ENCODE data around the gene LRRC28. TPM values are rescaled to one million over a fixed set of nuclear protein-coding genes. Genes with fewer than 3 reads are reported as not detected.

LRRC28 gene
- total RNA-seq, 3 donors from 2014 or later (not counting 1 experiment from before 2014, with no cell fraction given), result 18.2 to 20.9 (median 18.7) TPM

- Histone ChIP-seq H3K27me3 (ENCODE audit: control insufficient read depth, insufficient read depth, low read length) (no peaks in the 10 kb centered on the region), H3K9me3 (ENCODE audit: control insufficient read depth, insufficient read depth, low read length) (no peaks in the 10 kb centered on the region), H3K4me3 (ENCODE audit: low read length) (no peak overlapping the region), H3K36me3 (ENCODE audit: control insufficient read depth, insufficient read depth, low read length) (peaks cover 2% of the 10 kb centered on the region), H3K27ac (ENCODE audit: low read length) (no peak overlapping the region), H3K4me1 (ENCODE audit: control insufficient read depth, insufficient read depth, low read length) (no peaks in the 10 kb centered on the region)
- no peaks in the 10 kb centered on the region for H3K36me3 Mint-ChIP-seq
- H3K27ac Mint-ChIP-seq, result no peak overlapping the region
- intact Hi-C loops (cut with micrococcal nuclease), result no loop called here
- H3K27me3 Mint-ChIP-seq (ENCODE audit: low read depth in 2 of 2), result no peaks in the 10 kb centered on the region
- DNase-seq, result no peak
- H3K9me3 Mint-ChIP-seq, result no peaks in the 10 kb centered on the region
- H3K4me3 Mint-ChIP-seq, result no peak overlapping the region
- ATAC-seq, result no peak
- TF ChIP-seq CTCF (IDR thresholded peaks at IDR 0.05), result no peak
- WGBS (ENCODE audit: insufficient coverage), result 91% methylated on average over 1 of the region's 1 CpG
- H3K4me1 Mint-ChIP-seq, result no peaks in the 10 kb centered on the region
These were observed 85.5 kb downstream of the LRRC28 start for GRCh38 chr15:99336794-99337193.

- Histone ChIP-seq H3K4me3 (ENCODE audit: low read length) (no peak overlapping the region), H3K9me3 (ENCODE audit: control insufficient read depth, insufficient read depth, low read length) (no peaks in the 10 kb centered on the region), H3K4me1 (ENCODE audit: control insufficient read depth, insufficient read depth, low read length) (no peaks in the 10 kb centered on the region), H3K36me3 (ENCODE audit: control insufficient read depth, insufficient read depth, low read length) (peaks cover 4% of the 10 kb centered on the region), H3K27ac (ENCODE audit: low read length) (no peak overlapping the region), H3K27me3 (ENCODE audit: control insufficient read depth, insufficient read depth, low read length) (no peaks in the 10 kb centered on the region)
- Mint-ChIP-seq H3K4me1 (no peaks in the 10 kb centered on the region), H3K27me3 (ENCODE audit: low read depth in 2 of 2) (no peaks in the 10 kb centered on the region), H3K4me3 (no peak overlapping the region), H3K27ac (no peak overlapping the region), H3K36me3 (no peaks in the 10 kb centered on the region), H3K9me3 (no peaks in the 10 kb centered on the region)
- DNase-seq, result no peak
- WGBS (ENCODE audit: insufficient coverage), result 93% methylated on average over 2 of the region's 3 CpGs
- intact Hi-C loops (cut with micrococcal nuclease), result no loop called here
- TF ChIP-seq CTCF (IDR thresholded peaks at IDR 0.05), result no peak
- ATAC-seq, result no peak
These were observed 89.1 kb downstream of the LRRC28 start for GRCh38 chr15:99340347-99340746.

GRCh38 chr15:99341786-99342185, 90.5 kb downstream of the LRRC28 start:
- peaks cover 4% of the 10 kb centered on the region for H3K36me3 ChIP-seq (ENCODE audit: control insufficient read depth, insufficient read depth, low read length)
- intact Hi-C loops (cut with micrococcal nuclease), result no loop called here
- ATAC-seq (no peak), DNase-seq (no peak)
- Mint-ChIP-seq H3K36me3 (no peaks in the 10 kb centered on the region), H3K27me3 (ENCODE audit: low read depth in 2 of 2) (no peaks in the 10 kb centered on the region), H3K9me3 (no peaks in the 10 kb centered on the region), H3K4me3 (no peak overlapping the region), H3K4me1 (no peaks in the 10 kb centered on the region), H3K27ac (no peak overlapping the region)
- no peak overlapping the region for H3K4me3 ChIP-seq (ENCODE audit: low read length)
- H3K27ac ChIP-seq (ENCODE audit: low read length), result no peak overlapping the region
- no peaks in the 10 kb centered on the region for H3K4me1 ChIP-seq (ENCODE audit: control insufficient read depth, insufficient read depth, low read length)
- H3K9me3 ChIP-seq (ENCODE audit: control insufficient read depth, insufficient read depth, low read length), result no peaks in the 10 kb centered on the region
- no peaks in the 10 kb centered on the region for H3K27me3 ChIP-seq (ENCODE audit: control insufficient read depth, insufficient read depth, low read length)
- WGBS (ENCODE audit: insufficient coverage), result 86% methylated on average over 1 of the region's 1 CpG
- TF ChIP-seq CTCF (IDR thresholded peaks at IDR 0.05), result no peak

- DNase-seq, result no peak
- TF ChIP-seq CTCF (IDR thresholded peaks at IDR 0.05), result no peak
These were observed 91.9 kb downstream of the LRRC28 start for GRCh38 chr15:99343208-99343607.

More at GRCh38 chr15:99343208-99343607, 91.9 kb downstream of the LRRC28 start:
- Histone ChIP-seq H3K9me3 (ENCODE audit: control insufficient read depth, insufficient read depth, low read length) (no peaks in the 10 kb centered on the region), H3K4me3 (ENCODE audit: low read length) (no peak overlapping the region), H3K27ac (ENCODE audit: low read length) (no peak overlapping the region), H3K27me3 (ENCODE audit: control insufficient read depth, insufficient read depth, low read length) (no peaks in the 10 kb centered on the region), H3K4me1 (ENCODE audit: control insufficient read depth, insufficient read depth, low read length) (no peaks in the 10 kb centered on the region), H3K36me3 (ENCODE audit: control insufficient read depth, insufficient read depth, low read length) (peaks cover 2% of the 10 kb centered on the region)
- no peaks in the 10 kb centered on the region for H3K27me3 Mint-ChIP-seq (ENCODE audit: low read depth in 2 of 2)
- no peak overlapping the region for H3K4me3 Mint-ChIP-seq
- H3K4me1 Mint-ChIP-seq, result no peaks in the 10 kb centered on the region
- intact Hi-C loops (cut with micrococcal nuclease), result no loop called here
- no peak overlapping the region for H3K27ac Mint-ChIP-seq
- ATAC-seq, result no peak
- no peaks in the 10 kb centered on the region for H3K36me3 Mint-ChIP-seq
- no peaks in the 10 kb centered on the region for H3K9me3 Mint-ChIP-seq
